Fibroblast of skin of scalp (primary cell): Measurements from ENCODE around the gene PTPRG.

Source experiments
- DNase-seq: peaks from one replicate; pipeline ENCODE4 v3.0.0-alpha.2; 2013

The PTPRG gene

GRCh38 chr3:62248734-62249483 is 687.5 kb downstream of the PTPRG start:
- DNase-seq = no peak

DNA sequence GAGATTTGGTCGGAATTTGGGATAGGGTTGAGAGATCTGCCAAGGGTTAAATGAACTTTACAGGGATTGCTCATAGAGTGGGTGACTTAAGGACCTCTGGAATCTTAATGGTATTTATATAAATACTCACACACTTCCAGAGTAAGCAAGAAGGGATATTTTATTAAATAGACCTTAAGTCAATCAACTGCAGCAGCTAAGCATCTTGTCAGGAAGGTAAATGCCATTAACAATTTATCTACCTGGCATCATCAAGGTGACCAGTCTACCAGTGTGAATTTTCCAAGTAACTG is 688.1 kb downstream of the PTPRG start:
- peak; percentile 5 for DNase-seq

GRCh38 chr3:62249855-62250543 is 688.6 kb downstream of the PTPRG start:
- no peak for DNase-seq

DNA sequence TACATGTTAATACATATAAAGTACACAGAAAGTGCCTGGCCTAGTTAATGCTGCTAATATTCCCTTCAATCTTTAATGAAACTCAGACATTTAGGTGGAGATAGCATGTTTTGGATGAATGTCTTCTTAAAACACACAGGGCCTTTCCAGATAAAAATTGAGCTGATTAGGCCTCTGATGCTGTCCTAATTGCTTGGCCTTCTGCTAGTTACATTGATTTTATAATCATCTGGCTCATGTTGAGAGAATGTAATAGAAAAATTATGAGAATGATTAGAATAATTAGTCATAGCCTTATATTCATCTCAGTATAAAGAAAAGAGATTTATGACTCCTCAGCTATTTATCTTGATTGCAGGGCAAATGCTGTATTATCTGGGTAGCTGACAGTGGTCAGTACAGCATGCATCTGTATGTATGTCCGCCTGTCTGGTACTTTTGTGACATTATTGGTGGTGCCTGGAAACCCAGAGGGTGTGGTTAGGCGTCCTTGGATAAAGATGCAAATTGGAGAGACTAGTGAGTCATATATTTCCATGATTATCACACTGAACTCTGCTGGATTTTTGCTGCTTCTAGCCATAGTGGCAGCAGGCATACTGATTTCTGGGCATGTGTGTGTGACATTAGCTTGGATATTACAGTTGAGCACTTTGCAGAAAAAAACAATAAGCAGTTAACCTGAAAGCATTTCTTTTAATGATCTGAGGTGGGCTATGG is 691.2 kb downstream of the PTPRG start:
- no peak for DNase-seq

- DNase-seq = no peak
Measured at GRCh38 chr3:62253971-62254370, 692.6 kb downstream of the PTPRG start.

- no peak for DNase-seq
Measured at GRCh38 chr3:62255758-62256157, 694.4 kb downstream of the PTPRG start.

DNA sequence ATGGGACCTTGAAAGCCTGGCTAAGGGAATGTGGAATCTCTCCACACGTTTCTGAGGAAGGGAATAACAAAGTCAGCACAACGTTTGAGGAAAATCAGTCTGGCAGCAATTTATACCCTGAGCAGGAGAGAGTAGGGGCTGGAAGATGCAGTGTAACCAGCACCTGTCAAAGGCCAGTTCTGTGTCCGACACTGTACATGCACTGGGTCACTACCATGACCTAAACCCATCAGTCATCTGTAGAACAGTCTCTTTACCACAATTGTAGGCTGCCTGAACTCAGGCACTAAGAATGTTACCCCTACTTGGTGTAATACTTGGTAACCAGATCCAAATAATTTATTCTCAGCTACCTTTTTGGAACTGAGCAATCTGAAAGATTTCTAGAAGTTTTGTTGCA is 698.6 kb downstream of the PTPRG start:
- DNase-seq = no peak

- no peak for DNase-seq
Measured at GRCh38 chr3:62260655-62261054, 699.3 kb downstream of the PTPRG start.

DNA sequence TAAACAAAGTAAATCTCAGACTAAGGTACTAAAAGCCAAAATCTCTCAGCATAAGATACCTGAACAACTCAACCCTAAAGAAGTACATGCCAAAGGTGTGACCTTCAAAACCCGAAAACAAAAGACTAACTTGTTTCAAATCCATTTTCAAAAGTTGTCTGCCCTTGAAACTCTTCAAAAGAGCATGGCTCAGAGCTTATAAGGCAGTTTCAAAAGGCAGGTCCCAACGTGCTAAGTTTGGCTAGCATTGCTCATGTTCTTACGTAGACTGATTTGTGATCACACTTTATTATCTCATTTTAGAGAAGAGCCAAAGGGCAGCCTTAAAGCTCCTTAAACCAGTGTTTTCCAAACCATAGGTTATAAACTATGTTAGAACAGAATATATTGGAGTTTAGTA is 699.8 kb downstream of the PTPRG start:
- no peak for DNase-seq

GRCh38 chr3:62261736-62262135 is 700.4 kb downstream of the PTPRG start:
- DNase-seq = no peak

DNA sequence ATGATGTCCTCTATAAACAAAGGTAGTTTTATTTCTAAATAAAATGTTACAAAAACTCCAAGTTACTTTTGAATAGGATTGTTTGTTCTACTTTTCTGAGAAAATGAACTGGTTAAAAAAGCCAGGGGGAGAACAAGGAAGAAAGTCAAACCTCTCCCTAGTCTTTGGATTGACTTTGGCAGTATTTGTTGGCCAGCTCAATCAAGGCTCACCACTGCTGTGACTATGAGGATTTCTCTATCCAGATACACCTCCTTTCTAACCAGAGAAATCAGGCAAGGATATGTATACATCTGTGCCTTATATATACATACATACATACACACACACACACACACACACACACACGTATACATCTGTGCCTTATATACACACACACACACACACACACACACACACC is 704.2 kb downstream of the PTPRG start:
- no peak for DNase-seq

- no peak for DNase-seq
Measured at GRCh38 chr3:62266668-62267283, 705.4 kb downstream of the PTPRG start.

- no peak for DNase-seq
Measured at GRCh38 chr3:62276658-62277180, 715.3 kb downstream of the PTPRG start.

DNA sequence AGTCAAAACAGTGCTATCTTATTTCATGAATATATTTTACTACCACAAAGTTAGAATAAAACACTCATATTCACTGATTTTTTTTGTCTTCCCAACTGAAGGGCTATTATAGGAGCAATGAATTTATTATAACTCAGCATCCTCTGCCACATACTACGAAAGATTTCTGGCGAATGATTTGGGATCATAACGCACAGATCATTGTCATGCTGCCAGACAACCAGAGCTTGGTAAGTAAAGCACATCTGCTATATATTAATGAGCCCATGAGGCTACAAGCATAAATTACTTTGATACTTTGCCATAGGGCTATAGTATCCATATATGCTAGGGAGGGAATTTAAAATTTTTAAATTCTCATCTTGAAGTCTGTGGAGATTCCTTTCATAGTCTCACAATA is 716.1 kb downstream of the PTPRG start:
- DNase-seq = peak; percentile 56

GRCh38 chr3:62277986-62278385 is 716.6 kb downstream of the PTPRG start:
- peak; percentile 15 for DNase-seq

GRCh38 chr3:62281726-62282125 is 720.4 kb downstream of the PTPRG start:
- peak; percentile 5 for DNase-seq

DNA sequence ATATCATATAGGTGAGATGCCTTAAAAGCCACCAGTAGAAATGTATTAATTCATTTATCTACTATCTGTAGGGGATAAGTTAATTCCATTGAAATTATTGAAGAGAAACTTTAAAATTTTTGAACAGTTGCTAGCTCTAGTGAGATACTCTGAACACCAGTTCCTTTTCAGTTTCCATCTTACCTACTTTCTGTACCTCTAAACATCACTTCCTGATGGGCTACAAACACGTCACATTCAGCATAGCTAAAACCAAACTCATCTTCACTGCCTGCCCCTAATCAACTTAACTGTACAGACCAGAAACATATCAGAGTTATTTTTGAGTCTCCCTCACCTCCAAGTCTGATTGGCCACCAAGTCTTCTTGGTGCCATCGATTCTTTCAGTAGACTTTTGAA is 723.1 kb downstream of the PTPRG start:
- no peak for DNase-seq

DNA sequence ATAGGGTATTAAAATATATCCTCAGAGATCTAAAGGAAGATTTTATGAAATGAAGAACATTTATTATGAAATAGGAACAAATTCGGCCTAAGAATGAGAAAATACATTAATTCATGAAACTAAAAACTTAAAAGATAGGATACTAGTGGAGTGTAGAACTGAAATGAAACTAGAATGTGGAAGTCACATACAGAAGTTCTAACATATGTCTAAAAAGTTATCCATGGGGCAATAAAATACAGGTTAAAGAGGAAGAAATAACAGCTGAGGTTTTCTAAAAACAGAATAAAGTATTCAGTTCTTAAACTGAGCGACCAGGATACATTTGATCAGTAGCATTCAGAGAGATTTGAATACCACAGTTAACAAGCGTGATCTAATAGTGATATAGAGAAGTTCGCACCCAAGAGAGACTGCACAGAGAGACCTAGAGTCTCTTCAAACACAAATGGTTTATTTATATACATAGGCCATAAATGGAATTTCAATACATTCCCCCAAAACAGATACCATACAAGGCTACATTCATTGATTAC is 726.1 kb downstream of the PTPRG start:
- no peak for DNase-seq

- DNase-seq = no peak
Measured at GRCh38 chr3:62289922-62290321, 728.6 kb downstream of the PTPRG start.

DNA sequence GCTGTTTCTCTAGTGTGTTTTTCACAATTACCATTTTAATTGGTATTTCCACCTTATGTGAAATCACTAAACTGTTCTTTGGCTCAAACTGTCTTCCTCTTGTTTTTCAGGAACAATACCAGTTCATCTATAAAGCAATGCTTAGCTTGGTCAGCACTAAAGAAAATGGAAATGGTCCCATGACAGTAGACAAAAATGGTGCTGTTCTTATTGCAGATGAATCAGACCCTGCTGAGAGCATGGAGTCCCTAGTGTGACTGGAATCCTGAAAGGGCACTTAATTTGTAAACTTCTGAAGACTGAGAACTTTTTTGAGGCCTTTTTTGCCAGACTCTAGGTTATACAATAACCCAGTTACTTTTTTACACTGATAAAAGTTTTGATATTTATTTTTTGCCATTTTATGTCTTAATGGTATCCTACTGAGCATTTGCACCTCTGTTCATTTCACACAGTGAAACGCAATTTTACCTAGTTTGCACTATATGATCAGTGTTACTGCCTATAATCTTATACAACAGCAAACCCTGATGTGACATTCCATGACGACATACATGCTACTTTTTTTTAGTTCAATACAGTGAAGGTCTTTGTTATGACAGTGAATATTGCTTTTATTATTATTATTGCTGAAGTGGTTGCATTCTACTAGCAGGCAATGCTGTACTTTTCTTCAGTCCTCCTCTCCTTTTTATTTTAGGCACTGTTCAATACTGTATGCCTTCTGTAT is 731.8 kb downstream of the PTPRG start:
- DNase-seq = no peak

DNA sequence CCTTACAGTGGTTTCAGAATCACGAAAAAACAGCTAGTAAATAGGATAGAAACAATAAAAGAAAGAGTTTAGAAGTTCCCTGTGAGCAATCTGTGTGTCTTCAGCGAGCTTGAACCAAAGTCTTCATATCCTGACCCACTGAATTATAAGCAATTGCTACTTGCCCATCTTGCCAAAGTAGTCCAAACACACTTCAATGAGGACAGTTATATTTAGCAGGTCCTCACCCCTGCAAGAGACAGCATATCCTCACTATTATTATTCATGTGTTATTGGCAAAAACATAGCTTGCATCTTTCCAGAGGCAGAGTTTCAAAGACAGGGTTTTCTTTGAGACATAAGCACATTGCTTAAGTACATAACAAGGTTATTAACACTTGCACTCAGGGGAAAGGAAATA is 734.2 kb downstream of the PTPRG start:
- DNase-seq = no peak

DNA sequence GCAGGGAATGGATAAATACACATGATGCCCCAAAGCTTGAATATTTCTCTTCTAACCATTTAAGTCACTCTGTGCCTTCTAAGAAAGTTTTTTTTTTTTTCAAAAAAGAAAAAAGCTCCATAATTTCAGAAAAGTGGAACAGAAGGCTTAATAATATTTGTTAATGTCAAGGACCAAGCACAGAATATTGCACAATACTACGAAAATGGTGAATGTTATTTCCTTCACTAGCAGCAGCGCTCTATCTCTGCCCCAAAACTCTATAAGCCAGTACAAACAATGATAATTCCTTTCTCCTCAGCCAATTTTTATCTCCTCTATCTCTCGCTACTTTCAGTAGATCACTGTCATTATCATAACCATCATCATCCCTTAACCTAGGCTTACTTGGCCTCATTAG is 739.2 kb downstream of the PTPRG start:
- DNase-seq = no peak
